ENCODE measurements around the gene CAPN8. TPM values are rescaled to one million over a fixed set of nuclear protein-coding genes. Genes with fewer than 3 reads are reported as not detected.

Gene CAPN8
- total and polyA plus RNA-seq, 2 experiments from 2014 or later = 0.15 TPM; not detected in 1

DNA sequence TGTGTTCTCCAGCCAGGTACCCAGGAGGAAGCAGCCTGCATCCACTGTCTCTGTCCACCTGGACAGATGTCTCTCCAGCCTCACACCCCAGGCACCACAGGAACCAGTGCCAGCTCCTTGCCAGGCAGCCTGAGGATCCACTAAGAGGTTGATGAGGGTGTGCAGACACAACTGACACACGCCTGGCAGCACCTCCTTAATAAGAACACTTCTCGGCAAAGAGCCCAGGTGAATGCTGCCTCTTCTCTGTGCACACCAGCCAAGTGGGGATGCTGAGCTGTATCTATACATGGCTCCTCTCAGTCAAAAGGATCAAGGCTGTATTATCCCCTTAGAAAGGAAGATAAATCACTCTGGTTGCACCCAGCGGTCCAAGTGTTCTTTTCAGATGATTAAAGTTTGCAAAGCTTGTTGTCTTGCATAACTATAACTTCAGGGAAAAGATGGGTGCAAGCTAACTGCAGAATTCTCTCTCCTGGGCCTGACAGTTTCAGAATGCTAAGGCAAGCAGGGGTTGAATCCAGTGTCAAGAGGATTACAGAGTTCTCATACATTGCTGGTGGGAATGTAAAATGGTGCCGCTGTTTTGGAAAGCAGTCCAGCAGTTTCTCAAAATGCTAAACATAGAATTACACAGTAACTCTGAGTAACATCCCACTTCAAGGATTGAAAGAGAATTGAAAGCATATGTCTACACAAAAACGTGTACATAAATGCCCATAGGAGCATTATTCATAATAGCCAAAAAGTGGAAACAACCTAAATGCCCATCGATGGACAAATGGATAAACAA, 3.7 kb upstream of the CAPN8 start:
- no peaks in the 10 kb centered on the region for H3K9me3 ChIP-seq (ENCODE audit: low read depth)
- H3K36me3 ChIP-seq = no peaks in the 10 kb centered on the region
- TF ChIP-seq, protein P1, sequence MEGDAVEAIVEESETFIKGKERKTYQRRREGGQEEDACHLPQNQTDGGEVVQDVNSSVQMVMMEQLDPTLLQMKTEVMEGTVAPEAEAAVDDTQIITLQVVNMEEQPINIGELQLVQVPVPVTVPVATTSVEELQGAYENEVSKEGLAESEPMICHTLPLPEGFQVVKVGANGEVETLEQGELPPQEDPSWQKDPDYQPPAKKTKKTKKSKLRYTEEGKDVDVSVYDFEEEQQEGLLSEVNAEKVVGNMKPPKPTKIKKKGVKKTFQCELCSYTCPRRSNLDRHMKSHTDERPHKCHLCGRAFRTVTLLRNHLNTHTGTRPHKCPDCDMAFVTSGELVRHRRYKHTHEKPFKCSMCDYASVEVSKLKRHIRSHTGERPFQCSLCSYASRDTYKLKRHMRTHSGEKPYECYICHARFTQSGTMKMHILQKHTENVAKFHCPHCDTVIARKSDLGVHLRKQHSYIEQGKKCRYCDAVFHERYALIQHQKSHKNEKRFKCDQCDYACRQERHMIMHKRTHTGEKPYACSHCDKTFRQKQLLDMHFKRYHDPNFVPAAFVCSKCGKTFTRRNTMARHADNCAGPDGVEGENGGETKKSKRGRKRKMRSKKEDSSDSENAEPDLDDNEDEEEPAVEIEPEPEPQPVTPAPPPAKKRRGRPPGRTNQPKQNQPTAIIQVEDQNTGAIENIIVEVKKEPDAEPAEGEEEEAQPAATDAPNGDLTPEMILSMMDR (IDR thresholded peaks at IDR 0.05; ENCODE audit: low read depth, low read length) = no peak
- DNase-seq (ENCODE audit: low read depth in 1 of 2, low spot score in 1 of 2) = no peak
- no peaks in the 10 kb centered on the region for H3K4me1 ChIP-seq (ENCODE audit: low read depth)
- no peak overlapping the region for H3K4me3 ChIP-seq
- no peaks in the 10 kb centered on the region for H3K27me3 ChIP-seq
- H3K27ac ChIP-seq = no peak overlapping the region

DNA sequence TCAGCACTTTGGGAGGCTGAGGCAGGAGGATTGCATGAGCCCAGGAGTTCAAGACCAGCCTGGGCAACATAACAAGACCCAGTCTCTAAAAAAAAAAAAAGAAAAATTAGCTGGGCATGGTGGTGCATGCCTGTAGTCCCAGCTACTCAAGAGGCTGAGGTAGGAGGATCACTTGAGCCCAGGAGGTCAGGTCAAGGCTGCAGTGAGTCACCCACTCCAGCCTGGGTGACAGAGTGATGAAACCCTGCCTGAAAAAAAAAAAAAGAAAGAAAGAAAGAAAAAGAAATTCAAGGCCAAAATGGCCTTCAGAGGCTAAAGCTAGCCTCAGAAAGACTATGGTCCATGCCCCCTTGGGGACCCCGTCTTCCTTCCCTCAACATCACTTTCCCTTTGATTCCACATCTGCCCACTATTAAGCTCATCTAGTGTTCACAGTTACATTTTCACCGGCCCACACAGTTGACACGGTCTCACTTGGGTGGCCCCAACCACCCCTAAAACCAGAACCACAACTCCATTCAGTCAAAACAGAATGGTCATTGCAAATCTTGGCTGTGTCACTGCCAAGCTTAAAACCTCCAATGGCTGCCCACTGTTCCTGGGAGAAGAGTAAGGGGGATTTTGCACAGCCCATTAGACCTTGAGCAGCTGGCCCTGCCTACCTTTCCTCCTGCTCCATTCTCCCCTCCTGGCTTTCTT, 2.1 kb upstream of the CAPN8 start:
- H3K9me3 ChIP-seq (ENCODE audit: low read depth) = no peaks in the 10 kb centered on the region
- DNase-seq (ENCODE audit: low read depth in 1 of 2, low spot score in 1 of 2) = no peak
- no peak overlapping the region for H3K27ac ChIP-seq
- H3K27me3 ChIP-seq = no peaks in the 10 kb centered on the region
- no peaks in the 10 kb centered on the region for H3K36me3 ChIP-seq
- no peaks in the 10 kb centered on the region for H3K4me1 ChIP-seq (ENCODE audit: low read depth)
- TF ChIP-seq, protein P1 (IDR thresholded peaks at IDR 0.05; ENCODE audit: low read depth, low read length) = no peak
- H3K4me3 ChIP-seq = no peak overlapping the region

DNA sequence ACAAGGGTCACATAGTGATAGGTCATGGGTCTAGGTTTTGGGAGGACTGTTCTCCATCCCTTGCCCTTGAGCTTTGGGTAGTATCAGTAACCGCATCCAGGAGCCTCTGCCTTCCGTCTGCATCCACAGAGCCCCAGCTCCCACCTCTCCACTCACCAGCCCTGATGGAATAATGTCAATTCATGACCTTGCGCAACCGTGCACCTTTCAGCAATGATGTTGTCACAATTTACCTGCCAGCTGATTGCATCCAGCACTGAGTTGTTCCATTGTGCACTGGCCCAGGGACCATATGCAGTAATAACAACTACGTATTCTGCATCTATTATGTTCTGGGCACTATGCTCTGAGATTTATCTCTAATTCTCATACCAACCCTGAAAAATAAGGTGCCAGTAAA, 1.4 kb downstream of the CAPN8 start:
- Histone ChIP-seq H3K4me3 (no peak overlapping the region), H3K27ac (no peak overlapping the region), H3K9me3 (ENCODE audit: low read depth) (no peaks in the 10 kb centered on the region), H3K4me1 (ENCODE audit: low read depth) (no peaks in the 10 kb centered on the region), H3K36me3 (no peaks in the 10 kb centered on the region), H3K27me3 (no peaks in the 10 kb centered on the region)
- TF ChIP-seq, protein P1 (IDR thresholded peaks at IDR 0.05; ENCODE audit: low read depth, low read length) = no peak
- no peak for DNase-seq (ENCODE audit: low read depth in 1 of 2, low spot score in 1 of 2)

DNA sequence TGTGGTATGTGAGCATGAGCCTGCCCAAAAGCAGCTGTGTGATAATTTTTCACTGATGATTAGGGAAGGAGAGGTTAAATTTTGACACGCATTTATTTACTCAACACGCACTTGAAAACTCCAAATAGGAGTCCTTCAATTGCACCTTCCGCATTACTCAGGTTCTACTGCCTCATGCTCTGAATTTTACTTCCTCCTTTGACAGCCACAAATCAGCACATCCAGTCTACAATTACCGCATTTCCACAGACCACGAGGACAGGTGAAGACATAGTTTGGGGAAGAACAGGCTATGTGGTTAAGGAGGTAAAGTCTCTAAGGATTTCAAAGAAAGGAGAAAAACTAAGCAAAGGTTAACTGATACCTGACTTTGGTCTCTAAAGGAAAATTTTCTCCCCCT, 2.6 kb downstream of the CAPN8 start:
- no peaks in the 10 kb centered on the region for H3K27me3 ChIP-seq
- no peaks in the 10 kb centered on the region for H3K36me3 ChIP-seq
- H3K4me3 ChIP-seq = no peak overlapping the region
- TF ChIP-seq, protein P1 (IDR thresholded peaks at IDR 0.05; ENCODE audit: low read depth, low read length) = no peak
- no peaks in the 10 kb centered on the region for H3K9me3 ChIP-seq (ENCODE audit: low read depth)
- no peak for DNase-seq (ENCODE audit: low read depth in 1 of 2, low spot score in 1 of 2)
- no peak overlapping the region for H3K27ac ChIP-seq
- no peaks in the 10 kb centered on the region for H3K4me1 ChIP-seq (ENCODE audit: low read depth)

DNA sequence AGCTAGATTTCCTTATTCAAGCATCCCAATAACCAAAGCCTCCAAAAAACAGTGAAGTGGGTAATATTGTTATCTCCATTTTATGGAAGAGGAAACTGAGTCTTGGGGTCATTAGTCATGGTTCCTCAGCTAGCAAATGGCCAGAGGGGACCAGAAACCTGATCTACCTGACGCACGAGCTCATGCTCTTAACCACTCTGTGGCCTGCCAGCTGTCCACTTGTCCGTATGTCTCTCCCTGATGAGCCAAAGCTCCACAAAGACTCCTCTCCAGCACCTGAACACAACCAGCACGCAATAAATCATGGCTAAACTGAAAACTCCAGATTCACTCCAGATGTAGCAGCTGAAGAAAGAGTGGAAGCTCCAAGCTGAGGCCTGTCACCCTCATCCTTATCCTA, 5.8 kb downstream of the CAPN8 start:
- no peak overlapping the region for H3K27ac ChIP-seq
- no peaks in the 10 kb centered on the region for H3K36me3 ChIP-seq
- TF ChIP-seq, protein P1 (IDR thresholded peaks at IDR 0.05; ENCODE audit: low read depth, low read length) = no peak
- no peak for DNase-seq (ENCODE audit: low read depth in 1 of 2, low spot score in 1 of 2)
- H3K9me3 ChIP-seq (ENCODE audit: low read depth) = no peaks in the 10 kb centered on the region
- H3K27me3 ChIP-seq = no peaks in the 10 kb centered on the region
- no peak overlapping the region for H3K4me3 ChIP-seq
- no peaks in the 10 kb centered on the region for H3K4me1 ChIP-seq (ENCODE audit: low read depth)
